ENCODE data around the gene CCAR1. TPM values are rescaled to one million over a fixed set of nuclear protein-coding genes. Genes with fewer than 3 reads are reported as not detected.

CCAR1 gene
- total and polyA plus RNA-seq, 2 of the 4 experiments (the other 2 are of a cell fraction), result 35.1 to 60.8 TPM

- Histone ChIP-seq H3K4ac (ENCODE audit: low read depth, low read length) (no peak overlapping the region), H4K8ac (ENCODE audit: low read depth in 2 of 2, low read length in 2 of 2) (no peak overlapping the region), H2BK15ac (ENCODE audit: low read depth, low read length) (no peak overlapping the region), H2AFZ (replicated peaks; ENCODE audit: low read length, poor library complexity) (no peak overlapping the region), H3K27me3 (ENCODE audit: control insufficient read depth, insufficient read depth, low read length) (no peaks in the 10 kb centered on the region), H4K91ac (ENCODE audit: insufficient read depth, low read depth, low read length) (no peak overlapping the region), H3K14ac (replicated peaks; ENCODE audit: low read depth, low read length) (no peak overlapping the region), H4K5ac (ENCODE audit: low read depth, low read length) (no peak overlapping the region), H2BK20ac (ENCODE audit: low read depth, low read length) (no peak overlapping the region), H3K4me2 (ENCODE audit: low read depth, low read length) (no peak overlapping the region), H3K4me1 (ENCODE audit: control insufficient read depth, insufficient read depth, low read length) (no peaks in the 10 kb centered on the region), H3K9ac (ENCODE audit: low read depth, low read length) (no peak overlapping the region), H2AK5ac (ENCODE audit: low read depth, low read length) (no peak overlapping the region), H2BK120ac (ENCODE audit: low read depth, low read length) (no peak overlapping the region), H2BK5ac (ENCODE audit: low read depth, low read length, poor library complexity, severe bottlenecking) (no peak overlapping the region), H3K23ac (ENCODE audit: low read depth, low read length) (no peak overlapping the region), H3K79me1 (ENCODE audit: low read depth in 1 of 2, low read length in 2 of 2) (peaks cover 3 to 25% of the 10 kb centered on the region in 2 experiments; a peak in 3 of 4 replicates), H3K18ac (ENCODE audit: low read depth, low read length) (no peak overlapping the region), H3K36me3 (ENCODE audit: control insufficient read depth, insufficient read depth, low read length) (peaks cover 57% of the 10 kb centered on the region), H3K9me3 (ENCODE audit: control insufficient read depth, insufficient read depth, low read length) (no peaks in the 10 kb centered on the region), H4K20me1 (ENCODE audit: insufficient read depth, low read length) (no peaks in the 10 kb centered on the region), H3K4me3 (ENCODE audit: insufficient read depth, low read depth, low read length) (no peak overlapping the region), H3K9me1 (ENCODE audit: insufficient read depth, low read length) (no peaks in the 10 kb centered on the region), H3K27ac (ENCODE audit: insufficient read depth, low read length) (no peak overlapping the region), H2AK9ac (replicated peaks; ENCODE audit: low read depth, low read length, poor library complexity) (no peak overlapping the region), H3K56ac (ENCODE audit: extremely low read depth, insufficient read depth, low read length) (no peak overlapping the region)
- TF ChIP-seq CTCF (conservative IDR thresholded peaks at IDR 0.05; ENCODE audit: low read depth, low read length), result no peak
- TF ChIP-seq MXI1 (IDR thresholded peaks at IDR 0.05; ENCODE audit: borderline replicate concordance, low read depth, low read length), result no peak
- no peak for TF ChIP-seq POLR2A (IDR thresholded peaks at IDR 0.05; ENCODE audit: low read depth, low read length)
- no peak for TF ChIP-seq BHLHE40 (IDR thresholded peaks at IDR 0.05; ENCODE audit: low read depth, low read length)
- no peak for TF ChIP-seq ELK1 (IDR thresholded peaks at IDR 0.05; ENCODE audit: borderline replicate concordance, low read depth, low read length)
- no peak for TF ChIP-seq MAZ (IDR thresholded peaks at IDR 0.05; ENCODE audit: borderline replicate concordance, low read depth, low read length)
- no peak for TF ChIP-seq CEBPB (IDR thresholded peaks at IDR 0.05; ENCODE audit: low read depth, low read length)
- no peak for TF ChIP-seq RAD21 (IDR thresholded peaks at IDR 0.05; ENCODE audit: low read length)
- no peak for TF ChIP-seq SMC3 (IDR thresholded peaks at IDR 0.05; ENCODE audit: low read depth, low read length)
- no peak for TF ChIP-seq USF2 (IDR thresholded peaks at IDR 0.05; ENCODE audit: low read depth, low read length)
- TF ChIP-seq NFE2L2 (IDR thresholded peaks at IDR 0.05; ENCODE audit: low read depth, low read length), result no peak
- TF ChIP-seq MAFK (IDR thresholded peaks at IDR 0.05; ENCODE audit: low read depth, low read length), result no peak
- TF ChIP-seq RFX5 (IDR thresholded peaks at IDR 0.05; ENCODE audit: low read depth, low read length), result no peak
- TF ChIP-seq FOS (IDR thresholded peaks at IDR 0.05; ENCODE audit: low read depth, low read length), result no peak
- TF ChIP-seq CHD1 (IDR thresholded peaks at IDR 0.05; ENCODE audit: low read depth, low read length), result no peak
- dilution Hi-C loops (cut with HindIII; ENCODE audit: low sequenced_read_pairs, unreplicated experiment), result loop anchor here (25.0 kb wide), 1 partner anchor 156 kb away; the partner anchor contains the start of gene DDX50
- intact Hi-C loops (cut with micrococcal nuclease), result loop anchor here (10.0 kb wide), 1 partner anchor 218 kb away; no protein-coding TSS in a partner anchor
- whole genome bisulfite sequencing, 2 experiments (ENCODE audit: extremely low coverage in 2 of 2, insufficient read length in 1 of 2), result 88% methylated on average over 1 of the region's 3 CpGs; no CpG with 5 or more reads in 1 of the 2 experiments
- ChIA-PET POLR2A (ENCODE audit: unreplicated experiment) (no interaction called here), CTCF (no interaction called here)
- no TSS peak for BruUV-seq (replicated peaks)
- DNase-seq (no peak), ATAC-seq (ENCODE audit: low read depth) (no peak)
- in situ Hi-C loops (cut with MboI; ENCODE audit: low sequenced_read_pairs), result no loop called here
Measured at GRCh38 chr10:68756766-68757165, 35.7 kb downstream of the CCAR1 start.

Measured in IMR-90 (cell line).